GM19240 (cell line): Measurements from ENCODE around the gene CYTH1.
A peak's percentile ranks its signal among the peaks of the same experiment; 100 is the strongest.

Experiments
- DNase-seq: peaks from one replicate; pipeline ENCODE4 v3.0.0; 2011; ENCODE audit warnings: low spot score; ENCODE audit not compliant: insufficient read length

CYTH1 gene

DNA sequence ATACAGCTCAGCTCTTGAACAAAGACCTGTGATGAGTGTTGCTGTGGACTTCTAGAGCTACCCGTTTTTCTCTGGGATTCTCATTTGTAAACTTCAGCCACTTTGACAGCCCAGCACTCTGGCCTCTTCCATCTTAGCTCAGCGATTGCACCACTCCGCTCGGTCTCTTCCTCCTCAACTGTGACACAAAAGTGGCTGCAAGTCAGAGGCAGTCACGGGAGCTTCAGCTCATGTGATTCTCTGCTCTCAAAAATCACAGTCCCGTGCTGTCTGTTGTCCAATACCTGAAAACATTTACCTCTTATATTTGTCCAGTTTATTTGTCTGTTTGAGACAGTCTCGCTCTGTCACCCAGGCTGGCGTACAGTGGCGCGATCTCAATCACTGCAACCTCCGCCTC lies 129.2 kb downstream of the CYTH1 start:
- no peak for DNase-seq

DNA sequence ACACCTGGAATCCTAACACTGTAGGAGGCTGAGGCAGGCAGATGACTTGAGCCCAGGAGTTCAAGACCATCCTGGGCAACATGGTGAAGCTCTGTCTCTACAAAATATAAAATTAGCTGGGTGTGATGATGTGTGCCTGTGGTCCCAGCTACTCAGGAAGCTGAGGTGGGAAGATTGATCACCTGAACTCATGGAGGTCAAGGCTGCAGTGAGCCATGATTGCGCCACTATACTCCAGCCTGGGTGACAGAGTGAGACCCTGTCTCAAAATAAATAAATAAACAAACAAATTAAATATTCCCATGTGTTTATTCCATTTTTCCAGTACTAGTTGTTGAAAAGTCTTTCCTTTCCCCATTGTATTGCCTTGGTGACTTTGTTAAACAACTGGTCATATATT lies 130.0 kb downstream of the CYTH1 start:
- DNase-seq: no peak

DNA sequence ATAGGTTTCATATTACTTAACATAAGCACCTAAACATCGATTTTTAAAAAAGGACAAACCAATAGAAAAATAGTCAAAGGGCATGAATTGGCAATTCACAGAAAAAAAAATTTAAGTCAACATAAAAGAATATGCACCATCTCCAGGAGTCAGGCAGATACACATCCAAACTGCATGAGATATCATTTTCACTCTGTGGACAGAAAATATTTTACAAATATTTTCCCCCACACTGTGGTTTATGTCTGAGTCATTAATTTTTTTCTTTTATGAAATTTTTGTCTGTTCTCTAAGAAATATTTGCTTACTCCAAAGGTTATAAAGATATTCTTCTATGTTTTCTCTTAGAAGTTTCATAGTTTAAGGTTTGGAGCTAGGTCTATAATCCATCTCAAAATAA lies 130.5 kb downstream of the CYTH1 start:
- no peak for DNase-seq

DNA sequence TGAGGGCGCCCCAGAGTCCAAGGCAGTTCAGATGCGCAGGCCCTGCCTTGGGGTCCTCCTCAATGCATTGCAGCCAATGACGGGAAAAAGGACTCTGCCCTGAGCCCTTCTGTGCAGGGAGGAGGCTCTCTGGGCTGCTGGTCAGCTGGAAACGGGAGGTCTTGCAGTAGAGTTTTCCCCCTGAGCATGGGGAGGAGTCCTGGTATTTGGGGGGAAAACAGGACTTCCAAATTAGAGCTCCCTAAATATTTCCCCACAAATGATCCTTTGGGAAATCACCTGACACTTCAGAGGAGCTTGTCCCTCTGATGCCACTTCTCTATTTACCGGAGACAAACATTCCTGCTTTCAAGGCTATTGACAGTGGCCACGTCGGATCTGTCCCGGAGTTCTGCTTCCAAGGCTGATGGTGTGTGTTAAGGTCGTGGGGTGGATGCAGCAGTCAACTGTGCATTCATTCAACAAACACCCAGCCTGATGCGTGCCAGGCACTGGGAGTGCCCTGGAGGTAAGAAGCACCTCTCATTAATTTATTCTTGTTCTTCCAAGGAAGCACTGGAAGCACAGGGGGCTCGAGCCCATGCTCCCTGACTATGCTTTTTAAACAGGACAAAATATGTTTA lies 131.9 kb downstream of the CYTH1 start:
- no peak for DNase-seq

DNA sequence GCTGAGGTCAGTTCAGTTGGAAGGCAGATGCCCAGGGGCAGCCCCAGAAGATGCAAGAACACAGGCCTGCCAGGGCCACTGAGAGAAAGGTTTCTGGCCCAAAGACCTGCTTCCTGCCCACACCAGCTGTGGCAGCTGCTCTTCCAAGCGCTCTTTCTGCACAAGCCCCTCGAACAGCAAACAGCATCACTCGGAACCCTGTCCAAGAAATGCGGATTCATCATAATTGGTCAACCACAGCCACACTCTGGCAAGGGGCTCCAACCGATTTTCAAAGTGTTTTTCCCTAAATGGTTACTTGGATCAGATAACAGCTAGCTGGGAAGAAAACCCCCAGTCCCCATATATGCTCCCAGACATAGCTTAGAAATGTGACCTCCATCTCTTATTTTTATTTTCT lies 133.8 kb downstream of the CYTH1 start:
- DNase-seq: no peak

DNA sequence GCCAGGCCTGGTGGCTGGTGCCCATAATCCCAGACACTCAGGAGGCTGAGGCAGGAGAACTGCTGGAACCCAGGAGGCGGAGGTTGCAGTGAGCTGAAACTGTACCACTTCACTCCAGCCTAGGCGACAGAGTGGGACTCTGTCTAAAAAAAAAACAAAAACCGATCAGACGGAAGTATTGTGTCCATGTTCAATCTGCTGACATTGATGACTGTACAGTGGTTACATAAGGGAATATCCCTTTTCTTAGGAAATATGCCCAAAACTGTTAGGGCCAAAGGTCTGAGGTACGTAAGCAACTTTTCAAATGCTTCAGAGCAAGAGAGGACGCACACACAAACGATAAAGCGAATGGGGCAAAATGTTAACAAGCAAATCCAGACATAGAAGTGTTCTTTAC lies 135.0 kb downstream of the CYTH1 start:
- no peak for DNase-seq

DNA sequence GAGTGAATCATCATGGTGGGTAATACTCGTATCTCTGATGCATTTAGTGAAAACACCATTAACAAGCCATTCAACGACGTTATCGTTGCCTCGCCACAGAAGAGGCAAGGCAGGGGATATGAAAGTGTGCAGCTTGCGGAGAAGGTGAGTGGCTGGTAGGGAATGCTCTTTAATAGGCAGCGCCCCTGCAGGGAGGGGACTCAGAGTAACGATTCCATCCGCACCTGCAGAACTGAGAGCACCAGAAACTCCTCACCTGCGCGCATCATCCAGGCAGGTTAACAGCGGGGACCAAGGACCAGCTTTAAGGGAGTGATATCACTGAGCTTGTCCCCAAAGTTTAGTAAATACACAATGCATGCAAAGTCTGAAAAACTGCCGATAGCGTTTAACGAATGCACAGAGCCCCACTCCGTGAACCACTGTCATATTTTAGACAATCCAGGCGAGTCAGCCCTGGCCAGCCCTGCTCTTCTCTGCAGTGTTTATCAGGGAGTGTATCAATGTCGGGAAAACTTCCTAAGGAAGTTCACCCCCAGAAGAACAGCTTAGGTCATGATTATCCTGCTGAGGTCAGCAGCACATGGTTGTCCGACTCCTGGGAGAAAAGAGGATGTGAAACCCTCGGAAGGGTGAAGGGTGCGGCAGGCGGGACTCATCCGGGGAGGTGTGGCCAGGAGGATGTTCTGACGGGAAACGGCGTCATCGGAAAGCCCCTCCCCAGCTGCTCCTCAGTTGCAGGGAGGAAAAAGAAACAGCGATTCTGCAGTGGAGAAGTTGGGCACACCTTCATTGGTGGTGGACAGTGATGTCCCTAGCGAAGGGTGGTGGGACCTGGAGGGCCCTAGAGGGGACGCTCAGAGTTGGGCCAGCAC lies 136.4 kb downstream of the CYTH1 start:
- peak; percentile 75 for DNase-seq

DNA sequence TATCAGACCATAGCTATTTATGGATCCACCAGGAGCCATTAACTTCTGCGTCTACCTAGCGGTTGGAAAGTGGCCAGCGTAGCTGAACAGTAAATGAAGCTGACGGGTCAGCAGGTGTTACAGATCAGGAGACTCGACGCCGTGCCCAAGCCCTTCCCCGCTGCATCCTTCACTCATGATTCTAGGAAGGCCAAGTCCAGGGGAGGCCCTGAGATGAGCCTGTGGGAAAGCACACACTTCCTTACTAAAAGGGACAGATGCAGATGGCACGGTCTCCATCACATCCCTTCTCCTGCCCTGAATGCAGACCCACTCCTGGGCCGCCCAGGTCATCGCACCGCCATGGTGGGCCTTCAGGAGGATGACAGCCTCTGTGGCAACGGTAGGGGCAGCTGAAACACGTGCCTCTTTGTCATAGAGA lies 137.1 kb downstream of the CYTH1 start:
- no peak for DNase-seq

DNA sequence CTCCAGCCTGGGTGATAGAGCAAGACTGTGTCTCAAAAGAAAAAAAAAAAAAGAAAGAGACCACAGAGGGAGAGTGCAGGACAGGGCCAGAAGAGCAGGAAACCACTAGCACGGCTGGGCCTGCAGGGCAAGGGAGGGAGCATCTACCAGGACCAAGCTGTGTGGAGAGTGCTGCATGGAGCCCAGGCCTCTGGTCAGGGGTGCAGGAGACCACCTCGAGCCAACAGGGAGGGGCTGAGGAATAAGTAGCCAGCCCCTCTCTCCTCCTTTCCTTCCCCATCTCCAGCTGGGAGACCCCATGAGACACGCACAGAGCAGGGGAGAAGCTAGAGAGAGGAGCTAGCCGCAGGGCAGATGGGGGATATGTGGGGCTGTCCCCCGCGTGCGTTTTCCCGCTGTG lies 137.8 kb downstream of the CYTH1 start:
- no peak for DNase-seq

DNA sequence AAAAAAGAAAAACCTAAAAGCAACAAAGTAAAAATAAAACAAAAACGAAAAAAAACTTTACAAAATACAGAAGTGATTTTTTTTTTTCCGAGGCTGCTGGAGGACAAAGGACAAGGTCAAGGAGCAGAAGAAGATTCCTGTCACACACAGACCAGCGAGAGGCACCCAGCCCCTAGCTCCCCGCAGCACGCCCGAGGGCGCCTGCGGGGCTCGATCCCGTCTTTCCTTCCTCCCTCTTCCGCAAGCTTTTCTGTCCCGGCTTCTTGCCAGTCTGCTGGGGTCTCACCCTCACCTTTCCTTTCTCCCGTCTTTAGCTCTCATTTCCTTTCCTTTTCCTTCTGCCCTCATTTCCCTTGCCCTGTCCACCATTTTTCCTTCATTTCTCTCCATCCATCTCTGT lies 138.7 kb downstream of the CYTH1 start:
- no peak for DNase-seq

DNA sequence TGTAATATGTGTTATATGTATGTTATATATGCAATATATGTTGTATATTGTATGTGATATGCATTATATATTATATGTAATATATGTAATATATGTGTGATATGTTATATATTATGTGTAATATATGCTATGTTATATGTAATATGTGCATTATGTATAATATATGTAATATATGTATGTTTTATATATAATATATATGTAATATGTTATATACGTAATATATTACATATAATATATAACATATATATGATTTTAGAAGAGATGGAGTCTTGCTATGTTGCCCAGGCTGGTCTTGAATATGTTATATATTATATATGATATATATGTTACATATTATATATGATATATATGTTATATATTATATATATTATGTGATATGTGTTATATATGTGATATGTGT lies 139.4 kb downstream of the CYTH1 start:
- no peak for DNase-seq

DNA sequence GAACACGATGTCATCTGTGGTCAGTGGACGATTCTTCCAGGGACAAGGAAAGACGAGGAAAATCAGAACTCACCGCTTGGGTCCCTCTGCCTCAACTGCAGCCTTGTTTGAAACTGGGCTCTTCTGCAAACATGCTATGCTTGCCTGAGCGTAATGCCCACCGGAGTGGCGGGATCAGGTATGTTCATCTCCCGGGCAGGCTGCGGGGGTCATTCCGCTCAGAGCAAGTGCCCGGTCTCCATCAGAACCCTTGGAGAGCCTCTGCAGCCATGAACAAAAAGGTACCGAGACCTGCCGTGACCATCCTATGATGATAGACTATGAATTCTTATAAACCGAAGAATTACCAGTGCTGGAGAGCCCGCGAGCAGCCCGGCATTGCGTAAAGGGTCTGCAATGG lies 140.4 kb downstream of the CYTH1 start:
- no peak for DNase-seq

DNA sequence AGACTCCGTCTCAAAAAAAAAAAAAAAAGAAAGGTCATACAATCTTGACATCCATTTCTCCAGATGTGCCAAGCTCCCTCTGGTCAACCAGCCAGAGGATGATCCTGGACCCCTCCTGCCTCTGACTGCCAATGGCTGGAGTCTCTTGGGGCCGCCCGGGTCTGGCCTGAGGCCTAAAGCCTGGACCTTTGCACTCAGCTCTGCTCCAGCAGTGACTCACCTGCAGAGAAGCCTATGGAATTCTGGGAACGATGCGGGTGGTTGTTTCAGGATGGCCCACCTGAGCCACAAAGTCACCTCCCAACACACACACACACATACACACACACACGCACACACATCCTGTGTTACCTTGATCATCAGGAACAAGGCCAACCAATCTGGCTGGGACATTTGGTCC lies 140.8 kb downstream of the CYTH1 start:
- DNase-seq: no peak

DNA sequence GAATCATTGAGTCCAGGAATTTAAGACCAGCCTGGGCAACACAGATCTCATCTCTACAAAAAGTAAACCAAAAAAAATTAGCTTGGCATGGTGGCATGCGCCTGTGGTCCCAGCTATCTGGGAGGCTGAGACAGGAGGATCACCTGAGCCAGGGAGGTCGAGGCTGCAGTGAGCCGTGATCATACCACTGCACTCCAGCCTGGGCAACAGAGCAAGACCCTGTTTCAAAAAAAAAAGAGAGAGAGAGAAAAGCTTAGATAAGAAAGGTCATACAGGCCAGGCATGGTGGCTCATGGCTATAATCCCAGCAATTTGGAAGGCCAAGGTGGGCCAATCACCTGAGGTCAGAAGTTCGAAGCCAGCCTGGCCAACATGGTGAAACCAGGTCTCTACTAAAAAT lies 141.4 kb downstream of the CYTH1 start:
- no peak for DNase-seq

DNA sequence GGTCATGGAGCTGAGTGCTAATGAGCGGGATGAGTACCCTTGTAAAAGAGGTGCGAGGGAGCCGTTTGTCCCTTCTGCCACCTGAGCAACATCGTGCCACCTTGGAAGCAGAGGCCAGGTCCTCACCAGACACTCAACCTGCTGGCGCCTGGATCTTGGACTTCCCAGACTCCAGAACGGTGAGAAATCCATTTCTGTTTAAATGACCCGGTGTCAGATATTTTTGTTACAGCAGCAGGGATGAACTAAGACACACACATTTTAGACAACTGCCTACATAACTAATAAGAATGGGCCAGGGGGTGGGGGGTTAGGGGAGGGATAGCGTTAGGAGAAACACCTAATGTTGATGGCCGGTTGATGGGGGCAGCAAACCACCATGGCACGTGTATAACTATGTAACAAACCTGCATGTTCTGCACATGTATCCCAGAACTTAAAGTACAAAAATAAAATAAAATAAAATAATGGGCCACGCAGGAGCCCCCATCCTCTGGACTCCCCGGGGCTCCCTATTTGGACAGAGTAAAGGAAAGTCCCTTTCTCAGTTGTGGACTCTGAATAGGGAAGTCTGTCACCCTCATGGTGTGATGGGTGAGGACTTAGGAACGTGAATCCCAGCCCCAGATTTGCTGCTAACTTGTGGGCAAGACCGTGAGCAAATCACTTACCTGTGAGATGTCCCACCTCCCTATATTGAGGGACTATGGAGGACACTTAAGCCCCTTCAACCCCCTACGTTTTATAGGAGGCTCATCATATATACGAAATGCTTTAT lies 144.2 kb downstream of the CYTH1 start:
- DNase-seq: no peak

DNA sequence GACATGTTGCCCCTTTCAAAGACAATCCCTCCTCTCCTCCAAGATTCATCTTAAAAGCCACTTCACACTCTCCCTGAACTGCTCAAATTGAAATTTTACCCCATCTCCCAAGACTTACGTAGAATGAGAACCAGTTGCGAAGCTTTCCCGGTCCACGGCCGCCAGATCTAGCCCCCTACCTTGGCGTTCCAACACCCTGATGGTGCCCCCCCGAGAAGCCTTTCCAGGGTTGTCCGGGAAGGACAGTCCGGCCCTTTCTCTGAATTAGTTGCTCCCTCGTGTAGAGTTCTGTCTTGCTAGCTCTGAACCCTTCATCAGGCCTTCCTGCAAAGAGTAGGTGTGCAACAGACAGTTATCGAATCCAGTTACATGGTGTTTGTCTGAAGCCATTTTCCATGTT lies 144.9 kb downstream of the CYTH1 start:
- DNase-seq: no peak

DNA sequence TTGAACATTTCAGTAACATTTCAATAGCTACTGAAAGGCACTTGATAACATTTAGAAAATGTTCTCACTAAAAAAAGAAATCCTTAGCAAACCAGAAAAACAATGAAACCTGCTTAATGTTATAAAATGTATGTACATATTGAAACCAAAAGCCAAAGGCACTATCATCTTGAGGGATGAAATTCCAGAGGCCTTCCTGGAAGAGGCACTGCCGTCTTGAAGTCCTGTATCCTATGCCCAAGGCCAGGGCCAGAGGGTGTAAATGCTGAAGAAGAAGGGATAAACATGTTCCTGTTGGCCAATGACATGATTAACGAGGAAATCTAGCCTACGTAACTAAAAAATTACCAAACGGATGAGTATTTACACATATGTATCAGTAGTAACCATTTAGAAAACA lies 147.9 kb downstream of the CYTH1 start:
- no peak for DNase-seq

DNA sequence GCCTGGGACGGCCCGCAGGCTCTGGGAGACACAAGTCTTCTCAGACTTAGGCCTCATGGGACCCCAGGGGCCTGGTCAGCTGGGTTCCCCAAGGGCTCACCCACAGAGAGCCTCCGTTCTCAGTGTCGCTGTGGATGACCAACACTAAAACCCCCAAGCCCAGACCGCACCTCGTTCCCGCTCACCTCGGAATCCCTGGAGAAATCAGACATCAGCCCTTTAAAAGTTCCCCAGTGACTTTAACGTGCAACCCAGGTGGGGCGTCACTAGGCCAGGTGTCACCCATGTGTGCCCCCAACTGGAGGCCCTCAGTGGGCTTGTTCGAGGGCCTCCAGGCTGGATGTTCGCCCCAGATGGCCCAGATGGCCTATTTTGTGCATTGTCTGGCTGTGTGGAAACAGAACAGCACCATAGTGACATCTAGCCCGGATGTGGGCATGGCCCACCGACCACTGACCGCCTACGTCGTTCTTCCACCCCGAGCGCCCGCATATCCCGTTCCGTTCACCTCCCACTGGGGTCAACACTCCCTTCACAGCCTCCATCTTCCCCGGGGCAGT lies 152.6 kb downstream of the CYTH1 start:
- no peak for DNase-seq

DNA sequence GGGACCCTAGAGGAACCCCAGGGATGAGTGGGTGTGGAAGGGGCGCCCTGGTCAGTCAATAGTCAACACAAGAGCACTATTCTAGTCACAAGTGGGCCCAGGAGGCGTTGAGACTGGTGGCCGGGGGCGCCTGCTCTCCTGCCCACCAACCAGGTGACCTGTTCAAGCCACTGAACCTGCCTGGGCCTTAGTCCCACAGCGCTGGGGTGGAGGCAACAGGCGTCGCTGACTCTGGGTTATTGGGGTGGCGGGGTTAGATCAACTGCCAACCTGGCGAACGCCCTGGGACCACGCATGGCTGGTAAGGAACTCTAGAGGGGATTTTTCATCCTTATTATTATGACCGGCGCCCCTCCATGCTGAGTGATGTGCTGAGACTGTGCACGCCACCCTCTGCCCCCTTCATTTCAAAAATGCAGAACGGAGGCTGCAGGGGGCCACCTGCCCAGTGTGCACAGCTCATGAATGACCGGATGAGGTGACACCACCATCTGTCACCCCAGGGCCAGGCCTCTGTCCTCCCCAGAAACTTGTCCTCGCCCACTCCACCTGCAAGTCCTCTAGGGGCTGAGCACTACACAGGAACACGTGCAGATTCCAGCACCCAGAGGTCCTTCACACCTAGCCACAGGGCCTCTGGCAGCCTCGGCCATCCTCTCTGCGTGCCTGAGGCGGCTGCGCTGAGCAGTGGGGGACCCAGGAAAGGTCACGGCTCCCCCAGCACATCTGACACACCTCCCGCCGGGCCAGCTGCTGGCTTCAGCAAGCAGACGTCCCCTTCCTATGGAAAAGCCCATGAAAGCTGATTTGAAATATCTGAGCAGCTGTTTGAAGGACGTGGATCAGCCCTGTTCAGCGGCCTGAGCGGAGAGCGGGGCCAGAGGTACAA lies 153.3 kb downstream of the CYTH1 start:
- DNase-seq: no peak

DNA sequence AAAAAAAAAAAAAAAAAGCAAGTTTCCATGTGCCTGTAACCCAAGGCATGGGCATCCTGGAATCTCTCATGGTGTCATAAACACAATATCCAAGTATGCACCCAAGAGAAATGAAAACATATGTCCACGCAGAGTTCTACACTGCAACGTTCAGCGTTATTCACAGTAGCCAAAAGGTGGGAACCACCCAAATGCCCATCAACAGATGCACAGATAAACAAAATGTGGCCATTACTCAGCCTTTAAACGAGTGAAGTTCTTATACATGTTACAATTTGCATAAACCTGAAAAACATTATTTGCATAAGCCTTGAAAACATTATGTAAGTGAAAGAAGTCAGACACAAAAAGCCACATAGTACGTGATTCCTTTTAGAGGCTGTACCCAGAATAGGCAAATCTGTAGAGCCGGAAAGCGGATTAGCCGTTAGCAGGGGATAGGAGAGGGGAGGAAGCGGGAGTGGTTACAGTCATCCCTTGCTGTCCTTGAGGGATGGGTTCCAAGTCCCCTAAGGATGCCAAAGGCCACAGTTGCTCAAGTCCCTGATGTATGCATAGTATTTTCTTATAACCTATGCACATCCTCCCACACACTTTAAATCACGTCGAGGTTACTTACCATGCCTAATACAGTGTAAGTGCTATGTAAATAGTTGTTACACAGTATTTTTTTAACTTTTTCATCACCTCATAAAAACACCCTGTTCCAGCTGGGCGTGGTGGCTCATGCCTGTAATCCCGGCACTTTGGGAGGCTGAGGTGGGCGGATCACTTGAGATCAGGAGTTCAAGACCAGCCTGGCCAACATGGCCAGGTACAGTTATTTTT lies 157.5 kb downstream of the CYTH1 start:
- no peak for DNase-seq
